CD4-positive, alpha-beta T cell (primary cell): Measurements from ENCODE around the gene BMI1. TPM values are rescaled to one million over a fixed set of nuclear protein-coding genes. Genes with fewer than 3 reads are reported as not detected.

ENCODE experiments used
- ATAC-seq: fragments of 200-7000 bp; cut with Tn5 transposase; one replicate; pipeline ENCODE4 v1.10.0; 2022; ENCODE audit warnings: mild to moderate bottlenecking; ENCODE audit not compliant: poor library complexity
- CTCF ChIA-PET: fragments of 350-600 bp; sonication (Branson Sonifier 250); formaldehyde crosslinking; loops from one replicate; lab custom pipeline; 2021; ENCODE audit warnings: antibody characterized with exemption, inconsistent platforms; lab: Charles Lee
- POLR2A ChIA-PET: fragments of 350-600 bp; sonication (Branson Sonifier 250); formaldehyde crosslinking; loops from one replicate; lab custom pipeline; 2021; ENCODE audit warnings: antibody characterized with exemption, inconsistent platforms; lab: Charles Lee
- DNase-seq, 14 experiments: peaks; one replicate each; pipeline ENCODE4 v3.0.0-alpha.2; 2013 to 2020; ENCODE audit warnings: mixed read lengths in 2 of 14
- H3K27ac ChIP-seq, 2 donors: one replicate each; pipeline versions ENCODE4 v1.5.1 to v1.7.0; 2013; ENCODE audit warnings: low read length in 2 of 2, low read depth in 1 of 2, mild to moderate bottlenecking in 1 of 2
- H3K27me3 ChIP-seq, 2 experiments: 1 replicate in 1 of 2; 2 replicates in 1 of 2; pipeline versions ENCODE4 v1.6.1 to v1.7.0; 2013; ENCODE audit warnings: low read length in 2 of 2, control low read depth in 1 of 2, mild to moderate bottlenecking in 1 of 2, moderate library complexity in 1 of 2; ENCODE audit not compliant: insufficient read depth in 2 of 2, control insufficient read depth in 1 of 2
- H3K36me3 ChIP-seq: one replicate; pipeline ENCODE4 v1.6.1; 2013; ENCODE audit warnings: low read length, control low read depth; ENCODE audit not compliant: insufficient read depth
- H3K4me1 ChIP-seq: one replicate; pipeline ENCODE4 v1.6.1; 2013; ENCODE audit warnings: low read length, control low read depth; ENCODE audit not compliant: insufficient read depth
- H3K4me3 ChIP-seq: one replicate; pipeline ENCODE4 v1.5.1; 2013; ENCODE audit warnings: mild to moderate bottlenecking, low read length, moderate library complexity
- H3K9me3 ChIP-seq, 2 experiments: 1 replicate in 1 of 2; 2 replicates in 1 of 2; pipeline versions ENCODE4 v1.6.1 to v1.7.0; 2013; ENCODE audit warnings: low read length in 2 of 2, mild to moderate bottlenecking in 2 of 2, control low read depth in 1 of 2, moderate library complexity in 1 of 2; ENCODE audit not compliant: control insufficient read depth in 1 of 2, insufficient read depth in 1 of 2
- H3K27ac Mint-ChIP-seq: one replicate; pipeline ENCODE4 v1.8.0; 2020; ENCODE audit warnings: mixed read lengths
- H3K27me3 Mint-ChIP-seq: one replicate; pipeline ENCODE4 v1.8.0; 2021; ENCODE audit warnings: mixed read lengths
- H3K36me3 Mint-ChIP-seq: one replicate; pipeline ENCODE4 v1.8.0; 2021; ENCODE audit warnings: low read depth, mixed read lengths
- H3K4me1 Mint-ChIP-seq: one replicate; pipeline ENCODE4 v1.8.0; 2021; ENCODE audit warnings: low read depth, mixed read lengths
- H3K4me3 Mint-ChIP-seq: one replicate; pipeline ENCODE4 v1.8.0; 2020; ENCODE audit warnings: mild to moderate bottlenecking, mixed read lengths
- H3K9me3 Mint-ChIP-seq: one replicate; pipeline ENCODE4 v1.8.0; 2020; ENCODE audit warnings: mixed read lengths
- CTCF ChIP-seq: fragments of 200-600 bp; IDR thresholded peaks from one replicate; pipeline ENCODE4 v1.8.0; 2022; ENCODE audit warnings: antibody characterized with exemption, mild to moderate bottlenecking
- intact Hi-C, 2 experiments: fragments of 100-400 bp; cut with DNase I in 1 of 2; cut with micrococcal nuclease in 1 of 2; formaldehyde crosslinking; loops; one replicate each; pipeline versions ENCODE4 v1.15.1 to v1.9.0; 2023 to 2025; cut with DNase I, micrococcal nuclease
- total RNA-seq, 174 experiments: library from RNA in 2 of 174; stranded (reverse) in 2 of 174; gene quantifications; one replicate each; pipeline ENCODE4 v1.2.3 and lab custom pipeline; 2021 to 2026

The BMI1 gene
- total RNA-seq, 2 experiments from 2014 or later, result 65.4 to 69.3 TPM

GRCh38 chr10:22317771-22318565, 2.9 kb upstream of the BMI1 start:
- intact Hi-C loops, result loop anchor here (2.0 to 5.0 kb wide), 5 partner anchors 23 to 791 kb away; partner anchors contain the start of gene SKIDA1 (in 1 of the 2)
- H3K4me3 ChIP-seq, result no peak overlapping the region
- H3K36me3 Mint-ChIP-seq, result peaks cover 31% of the 10 kb centered on the region
- no peaks in the 10 kb centered on the region for H3K9me3 Mint-ChIP-seq
- H3K4me3 Mint-ChIP-seq, result peak overlapping the region; percentile 91
- H3K27ac Mint-ChIP-seq, result peak overlapping the region; percentile 90
- H3K9me3 ChIP-seq, result peaks cover 0 to 4% of the 10 kb centered on the region in 2 experiments
- H3K4me1 ChIP-seq, result peaks cover 23% of the 10 kb centered on the region
- CTCF ChIA-PET, result no interaction called here
- H3K27me3 ChIP-seq, result peaks cover 5 to 16% of the 10 kb centered on the region in 2 experiments
- no peak overlapping the region for H3K27ac ChIP-seq
- H3K27me3 Mint-ChIP-seq, result peaks cover 36% of the 10 kb centered on the region
- DNase-seq (no peak), ATAC-seq (no peak)
- peaks cover 52% of the 10 kb centered on the region for H3K4me1 Mint-ChIP-seq
- no peaks in the 10 kb centered on the region for H3K36me3 ChIP-seq
- POLR2A ChIA-PET, result interaction anchor here (1.0 to 3.8 kb wide), 5 partner anchors 15 to 119 kb away, joined by 3 to 46 read pairs (median 9); no protein-coding TSS in a partner anchor
- TF ChIP-seq CTCF, result no peak

GRCh38 chr10:22318772-22319171, 2.1 kb upstream of the BMI1 start:
- intact Hi-C loops, result loop anchor here (2.0 to 5.0 kb wide), 4 partner anchors 66 to 791 kb away; partner anchors contain the start of gene SKIDA1 (in 1 of the 2)
- TF ChIP-seq CTCF, result no peak
- H3K27me3 ChIP-seq, result peaks cover 5 to 22% of the 10 kb centered on the region in 2 experiments
- Mint-ChIP-seq H3K4me3 (peak overlapping the region; percentile 91), H3K27me3 (peaks cover 44% of the 10 kb centered on the region), H3K4me1 (peaks cover 60% of the 10 kb centered on the region), H3K36me3 (peaks cover 31% of the 10 kb centered on the region), H3K27ac (peak overlapping the region; percentile 90), H3K9me3 (no peaks in the 10 kb centered on the region)
- H3K4me1 ChIP-seq, result peaks cover 23% of the 10 kb centered on the region
- H3K27ac ChIP-seq, result no peak overlapping the region
- H3K4me3 ChIP-seq, result no peak overlapping the region
- DNase-seq, result no peak
- POLR2A ChIA-PET, result interaction anchor here (1.0 to 3.8 kb wide), 6 partner anchors 21 to 822 kb away, joined by 3 to 46 read pairs (median 12); no protein-coding TSS in a partner anchor
- H3K36me3 ChIP-seq, result no peaks in the 10 kb centered on the region
- H3K9me3 ChIP-seq, result peaks cover 0 to 4% of the 10 kb centered on the region in 2 experiments
- CTCF ChIA-PET, result no interaction called here
- ATAC-seq, result no peak

- Mint-ChIP-seq H3K4me3 (peak overlapping the region; percentile 91), H3K27ac (peak overlapping the region; percentile 90), H3K9me3 (no peaks in the 10 kb centered on the region), H3K4me1 (peaks cover 68% of the 10 kb centered on the region), H3K27me3 (peaks cover 52% of the 10 kb centered on the region), H3K36me3 (peaks cover 31% of the 10 kb centered on the region)
- intact Hi-C loops, result loop anchor here (2.0 to 5.0 kb wide), 4 partner anchors 67 to 792 kb away; partner anchors contain the start of gene SKIDA1 (in 1 of the 2)
- Histone ChIP-seq H3K4me3 (peak overlapping the region; percentile 52), H3K4me1 (peaks cover 27% of the 10 kb centered on the region), H3K9me3 (peaks cover 0 to 4% of the 10 kb centered on the region in 2 experiments), H3K27me3 (peaks cover 5 to 27% of the 10 kb centered on the region in 2 experiments), H3K27ac (no peak overlapping the region), H3K36me3 (no peaks in the 10 kb centered on the region)
- ChIA-PET CTCF (interaction anchor here (1.2 kb wide), 1 partner anchor 824 kb away, joined by 3 read pairs; no protein-coding TSS in a partner anchor), POLR2A (interaction anchor here (1.4 to 3.6 kb wide), 5 partner anchors 20 to 823 kb away, joined by 3 to 26 read pairs (median 12); no protein-coding TSS in a partner anchor)
- TF ChIP-seq CTCF, result no peak
- ATAC-seq, result no peak
- no peak for DNase-seq
Observed at GRCh38 chr10:22319547-22319979, 1.3 kb upstream of the BMI1 start.
